ENCODE data around the gene SMOC2.
"Not testable (repeated sequence)": the region's sequence is repeated elsewhere in the genome, so short reads cannot be mapped to it uniquely, and the experiment has no call there.

SMOC2 gene

GRCh38 chr6:168529214-168529613, 88.2 kb downstream of the SMOC2 start:
- H3K4me1 ChIP-seq (ENCODE audit: control insufficient read depth, insufficient read depth, low read length), result no peaks in the 10 kb centered on the region
- WGBS (ENCODE audit: insufficient coverage, insufficient read length), result no CpG with 5 or more reads among the region's 18 CpGs
- H3K4me3 ChIP-seq (ENCODE audit: low read length), result no peak overlapping the region
- DNase-seq (ENCODE audit: low read depth, low spot score), result no peak
- H3K27me3 ChIP-seq (ENCODE audit: control insufficient read depth, insufficient read depth, low read length), result no peaks in the 10 kb centered on the region
- no peak overlapping the region for H3K27ac ChIP-seq (ENCODE audit: low read length)
- H3K36me3 ChIP-seq (ENCODE audit: control insufficient read depth, insufficient read depth, low read length), result no peaks in the 10 kb centered on the region
- no peaks in the 10 kb centered on the region for H3K9me3 ChIP-seq (ENCODE audit: control insufficient read depth, insufficient read depth, low read length)

GRCh38 chr6:168530653-168531071, 89.7 kb downstream of the SMOC2 start:
- no CpG with 5 or more reads among the region's 12 CpGs for WGBS (ENCODE audit: insufficient coverage, insufficient read length)
- Histone ChIP-seq H3K9me3 (ENCODE audit: control insufficient read depth, insufficient read depth, low read length) (no peaks in the 10 kb centered on the region), H3K27me3 (ENCODE audit: control insufficient read depth, insufficient read depth, low read length) (no peaks in the 10 kb centered on the region), H3K4me3 (ENCODE audit: low read length) (no peak overlapping the region), H3K27ac (ENCODE audit: low read length) (no peak overlapping the region), H3K4me1 (ENCODE audit: control insufficient read depth, insufficient read depth, low read length) (no peaks in the 10 kb centered on the region), H3K36me3 (ENCODE audit: control insufficient read depth, insufficient read depth, low read length) (no peaks in the 10 kb centered on the region)
- DNase-seq (ENCODE audit: low read depth, low spot score), result no peak

- H3K27ac ChIP-seq (ENCODE audit: low read length), result no peak overlapping the region
- WGBS (ENCODE audit: insufficient coverage, insufficient read length), result no CpG with 5 or more reads among the region's 5 CpGs
- no peaks in the 10 kb centered on the region for H3K27me3 ChIP-seq (ENCODE audit: control insufficient read depth, insufficient read depth, low read length)
- H3K4me1 ChIP-seq (ENCODE audit: control insufficient read depth, insufficient read depth, low read length), result no peaks in the 10 kb centered on the region
- no peaks in the 10 kb centered on the region for H3K36me3 ChIP-seq (ENCODE audit: control insufficient read depth, insufficient read depth, low read length)
- H3K9me3 ChIP-seq (ENCODE audit: control insufficient read depth, insufficient read depth, low read length), result no peaks in the 10 kb centered on the region
- no peak overlapping the region for H3K4me3 ChIP-seq (ENCODE audit: low read length)
- no peak for DNase-seq (ENCODE audit: low read depth, low spot score)
These were observed 91.1 kb downstream of the SMOC2 start for GRCh38 chr6:168532070-168532469.

GRCh38 chr6:168533414-168533813, 92.4 kb downstream of the SMOC2 start:
- DNase-seq (ENCODE audit: low read depth, low spot score), result no peak
- no peaks in the 10 kb centered on the region for H3K36me3 ChIP-seq (ENCODE audit: control insufficient read depth, insufficient read depth, low read length)
- no peak overlapping the region for H3K4me3 ChIP-seq (ENCODE audit: low read length)
- no peaks in the 10 kb centered on the region for H3K4me1 ChIP-seq (ENCODE audit: control insufficient read depth, insufficient read depth, low read length)
- H3K9me3 ChIP-seq (ENCODE audit: control insufficient read depth, insufficient read depth, low read length), result no peaks in the 10 kb centered on the region
- H3K27ac ChIP-seq (ENCODE audit: low read length), result no peak overlapping the region
- no peaks in the 10 kb centered on the region for H3K27me3 ChIP-seq (ENCODE audit: control insufficient read depth, insufficient read depth, low read length)
- WGBS (ENCODE audit: insufficient coverage, insufficient read length), result no CpG with 5 or more reads among the region's 4 CpGs

- H3K4me1 ChIP-seq (ENCODE audit: control insufficient read depth, insufficient read depth, low read length), result no peaks in the 10 kb centered on the region
- no CpG with 5 or more reads among the region's 6 CpGs for WGBS (ENCODE audit: insufficient coverage, insufficient read length)
- no peaks in the 10 kb centered on the region for H3K27me3 ChIP-seq (ENCODE audit: control insufficient read depth, insufficient read depth, low read length)
- H3K36me3 ChIP-seq (ENCODE audit: control insufficient read depth, insufficient read depth, low read length), result no peaks in the 10 kb centered on the region
- H3K27ac ChIP-seq (ENCODE audit: low read length), result no peak overlapping the region
- no peaks in the 10 kb centered on the region for H3K9me3 ChIP-seq (ENCODE audit: control insufficient read depth, insufficient read depth, low read length)
- DNase-seq (ENCODE audit: low read depth, low spot score), result no peak
- no peak overlapping the region for H3K4me3 ChIP-seq (ENCODE audit: low read length)
These were observed 93.3 kb downstream of the SMOC2 start for GRCh38 chr6:168534265-168534664.

- H3K27ac ChIP-seq (ENCODE audit: low read length), result no peak overlapping the region
- WGBS (ENCODE audit: insufficient coverage, insufficient read length), result no CpG with 5 or more reads among the region's 22 CpGs
- no peak overlapping the region for H3K4me3 ChIP-seq (ENCODE audit: low read length)
- no peaks in the 10 kb centered on the region for H3K36me3 ChIP-seq (ENCODE audit: control insufficient read depth, insufficient read depth, low read length)
- no peak for DNase-seq (ENCODE audit: low read depth, low spot score)
- H3K4me1 ChIP-seq (ENCODE audit: control insufficient read depth, insufficient read depth, low read length), result peaks cover 3% of the 10 kb centered on the region; the same call in 1 of the 2 replicates
- H3K27me3 ChIP-seq (ENCODE audit: control insufficient read depth, insufficient read depth, low read length), result no peaks in the 10 kb centered on the region
- no peaks in the 10 kb centered on the region for H3K9me3 ChIP-seq (ENCODE audit: control insufficient read depth, insufficient read depth, low read length)
These were observed 94.7 kb downstream of the SMOC2 start for GRCh38 chr6:168535711-168536110.

- Histone ChIP-seq H3K27ac (ENCODE audit: low read length) (no peak overlapping the region), H3K9me3 (ENCODE audit: control insufficient read depth, insufficient read depth, low read length) (no peaks in the 10 kb centered on the region), H3K27me3 (ENCODE audit: control insufficient read depth, insufficient read depth, low read length) (no peaks in the 10 kb centered on the region), H3K4me1 (ENCODE audit: control insufficient read depth, insufficient read depth, low read length) (peaks cover 3% of the 10 kb centered on the region; the same call in 1 of the 2 replicates), H3K4me3 (ENCODE audit: low read length) (no peak overlapping the region), H3K36me3 (ENCODE audit: control insufficient read depth, insufficient read depth, low read length) (no peaks in the 10 kb centered on the region)
- no CpG with 5 or more reads among the region's 7 CpGs for WGBS (ENCODE audit: insufficient coverage, insufficient read length)
- no peak for DNase-seq (ENCODE audit: low read depth, low spot score)
These were observed 95.2 kb downstream of the SMOC2 start for GRCh38 chr6:168536196-168536595.

GRCh38 chr6:168536665-168537539, 95.9 kb downstream of the SMOC2 start:
- DNase-seq (ENCODE audit: low read depth, low spot score), result no peak
- H3K27me3 ChIP-seq (ENCODE audit: control insufficient read depth, insufficient read depth, low read length), result no peaks in the 10 kb centered on the region
- H3K4me1 ChIP-seq (ENCODE audit: control insufficient read depth, insufficient read depth, low read length), result peaks cover 5% of the 10 kb centered on the region; the same call in 1 of the 2 replicates
- no peak overlapping the region for H3K4me3 ChIP-seq (ENCODE audit: low read length)
- H3K36me3 ChIP-seq (ENCODE audit: control insufficient read depth, insufficient read depth, low read length), result no peaks in the 10 kb centered on the region
- H3K9me3 ChIP-seq (ENCODE audit: control insufficient read depth, insufficient read depth, low read length), result no peaks in the 10 kb centered on the region
- no CpG with 5 or more reads among the region's 17 CpGs for WGBS (ENCODE audit: insufficient coverage, insufficient read length)
- H3K27ac ChIP-seq (ENCODE audit: low read length), result no peak overlapping the region

GRCh38 chr6:168537540-168537884, 96.5 kb downstream of the SMOC2 start:
- no CpG with 5 or more reads among the region's 10 CpGs for WGBS (ENCODE audit: insufficient coverage, insufficient read length)
- peaks cover 5% of the 10 kb centered on the region; the same call in 1 of the 2 replicates for H3K4me1 ChIP-seq (ENCODE audit: control insufficient read depth, insufficient read depth, low read length)
- DNase-seq (ENCODE audit: low read depth, low spot score), result no peak
- H3K9me3 ChIP-seq (ENCODE audit: control insufficient read depth, insufficient read depth, low read length), result no peaks in the 10 kb centered on the region
- H3K27me3 ChIP-seq (ENCODE audit: control insufficient read depth, insufficient read depth, low read length), result no peaks in the 10 kb centered on the region
- H3K36me3 ChIP-seq (ENCODE audit: control insufficient read depth, insufficient read depth, low read length), result no peaks in the 10 kb centered on the region
- no peak overlapping the region for H3K4me3 ChIP-seq (ENCODE audit: low read length)
- no peak overlapping the region for H3K27ac ChIP-seq (ENCODE audit: low read length)

- not testable (repeated sequence) for DNase-seq (ENCODE audit: low read depth, low spot score); H3K27ac ChIP-seq (ENCODE audit: low read length); H3K27me3 ChIP-seq (ENCODE audit: control insufficient read depth, insufficient read depth, low read length); H3K4me3 ChIP-seq (ENCODE audit: low read length); H3K36me3 ChIP-seq (ENCODE audit: control insufficient read depth, insufficient read depth, low read length); H3K9me3 ChIP-seq (ENCODE audit: control insufficient read depth, insufficient read depth, low read length); H3K4me1 ChIP-seq (ENCODE audit: control insufficient read depth, insufficient read depth, low read length)
- no CpG with 5 or more reads among the region's 14 CpGs for WGBS (ENCODE audit: insufficient coverage, insufficient read length)
These were observed 97.4 kb downstream of the SMOC2 start for GRCh38 chr6:168538188-168538891.
